GM23338 (cell line): ENCODE measurements around the gene CCR5. TPM values are rescaled to one million over a fixed set of nuclear protein-coding genes. Genes with fewer than 3 reads are reported as not detected.

Source experiments
- ATAC-seq: fragments of 200-7000 bp; cut with Tn5 transposase; 3 replicates; pipeline ENCODE4 v1.9.1; 2020
- DNase-seq: peaks from one replicate; pipeline ENCODE4 v3.0.0-alpha.2; 2015; ENCODE audit warnings: low spot score
- H2AFZ ChIP-seq: fragments of 200-600 bp; sonication (generic); 2 replicates; pipeline ENCODE4 v1.8.0; 2016; ENCODE audit warnings: antibody characterized with exemption, mild to moderate bottlenecking, moderate library complexity
- H3F3A ChIP-seq: fragments of 200-600 bp; sonication (generic); replicated peaks from 2 replicates; pipeline ENCODE4 v1.8.0; 2017; ENCODE audit warnings: antibody characterized with exemption, mixed run types, low read depth
- H3K27ac ChIP-seq: fragments of 200-600 bp; sonication (generic); 2 replicates; pipeline ENCODE4 v1.6.1; 2016; ENCODE audit warnings: low read depth
- H3K27me3 ChIP-seq: fragments of 200-600 bp; sonication (generic); 2 replicates; pipeline ENCODE4 v1.8.0; 2016; ENCODE audit warnings: mild to moderate bottlenecking, mixed run types, moderate library complexity; ENCODE audit not compliant: insufficient read depth
- H3K36me3 ChIP-seq: fragments of 200-600 bp; sonication (generic); 2 replicates; pipeline ENCODE4 v1.8.0; 2016; ENCODE audit warnings: mild to moderate bottlenecking; ENCODE audit not compliant: insufficient read depth
- H3K4me1 ChIP-seq: fragments of 200-600 bp; sonication (generic); 2 replicates; pipeline ENCODE4 v1.8.0; 2016; ENCODE audit warnings: mild to moderate bottlenecking, moderate library complexity; ENCODE audit not compliant: insufficient read depth
- H3K4me2 ChIP-seq: fragments of 200-600 bp; sonication (generic); 2 replicates; pipeline ENCODE4 v1.7.1; 2017; ENCODE audit warnings: mixed run types
- H3K4me3 ChIP-seq: fragments of 200-600 bp; sonication (generic); 2 replicates; pipeline ENCODE4 v1.6.1; 2016; ENCODE audit warnings: mixed run types
- H3K79me2 ChIP-seq: fragments of 200-600 bp; sonication (generic); replicated peaks from 2 replicates; pipeline ENCODE4 v1.8.0; 2017; ENCODE audit warnings: mild to moderate bottlenecking; ENCODE audit not compliant: insufficient read depth
- H3K9me2 ChIP-seq: fragments of 200-600 bp; sonication (generic); 2 replicates; pipeline ENCODE4 v1.8.0; 2017; ENCODE audit not compliant: insufficient read depth
- H4K20me1 ChIP-seq: fragments of 200-600 bp; sonication (generic); replicated peaks from 2 replicates; pipeline ENCODE4 v1.8.0; 2017; ENCODE audit warnings: mild to moderate bottlenecking; ENCODE audit not compliant: insufficient read depth
- H3K27ac Mint-ChIP-seq: 2 replicates; pipeline ENCODE4 v1.8.0; 2020; ENCODE audit warnings: inconsistent platforms, mild to moderate bottlenecking, moderate library complexity, mixed read lengths
- H3K27me3 Mint-ChIP-seq: 3 replicates; pipeline ENCODE4 v1.8.0; 2022; ENCODE audit warnings: low read depth, mild to moderate bottlenecking, moderate library complexity, mixed read lengths, inconsistent platforms; ENCODE audit not compliant: insufficient read depth, poor library complexity
- H3K36me3 Mint-ChIP-seq: 3 replicates; pipeline ENCODE4 v1.8.0; 2021; ENCODE audit warnings: low read depth, mild to moderate bottlenecking, inconsistent platforms, moderate library complexity, mixed read lengths
- H3K4me1 Mint-ChIP-seq: 3 replicates; pipeline ENCODE4 v1.8.0; 2020; ENCODE audit warnings: mild to moderate bottlenecking, inconsistent platforms, mixed read lengths
- H3K4me3 Mint-ChIP-seq: 3 replicates; pipeline ENCODE4 v1.8.0; 2021; ENCODE audit warnings: moderate library complexity, mild to moderate bottlenecking, inconsistent platforms, mixed read lengths
- H3K9me3 Mint-ChIP-seq: 3 replicates; pipeline ENCODE4 v1.8.0; 2020; ENCODE audit warnings: moderate library complexity, mild to moderate bottlenecking, inconsistent platforms, mixed read lengths
- CREB1 ChIP-seq: fragments of 250-450 bp; sonication (Bioruptor Pico); IDR thresholded peaks from 2 replicates; pipeline ENCODE4 v1.5.0; 2020; ENCODE audit warnings: low read depth, mild to moderate bottlenecking, moderate library complexity
- EZH2phosphoT487 ChIP-seq: fragments of 200-600 bp; sonication (generic); IDR thresholded peaks from one replicate; pipeline ENCODE4 v1.8.1; 2018; ENCODE audit warnings: antibody characterized with exemption; ENCODE audit not compliant: unreplicated experiment
- JUNB ChIP-seq: IDR thresholded peaks from one replicate; pipeline ENCODE4 v1.6.1; 2016; ENCODE audit warnings: antibody characterized with exemption; ENCODE audit not compliant: unreplicated experiment
- NANOG ChIP-seq: IDR thresholded peaks from 2 replicates; pipeline ENCODE4 v1.6.1; 2016; ENCODE audit warnings: antibody characterized with exemption, borderline replicate concordance
- POLR2AphosphoS5 ChIP-seq: IDR thresholded peaks from 2 replicates; pipeline ENCODE4 v1.6.1; 2016; ENCODE audit warnings: antibody characterized with exemption, low read depth
- STAT1 ChIP-seq: IDR thresholded peaks from one replicate; pipeline ENCODE4 v1.6.1; 2016; ENCODE audit warnings: antibody characterized with exemption; ENCODE audit not compliant: unreplicated experiment
- ZNF114 ChIP-seq: fragments of 250-450 bp; sonication (Bioruptor Pico); IDR thresholded peaks from 2 replicates; pipeline ENCODE4 v1.5.0; 2020; ENCODE audit warnings: mild to moderate bottlenecking, moderate library complexity
- ZNF331 ChIP-seq: fragments of 250-450 bp; sonication (Bioruptor Pico); IDR thresholded peaks from 2 replicates; pipeline ENCODE4 v1.5.0; 2020; ENCODE audit warnings: low read depth, mild to moderate bottlenecking, moderate library complexity
- polyA plus RNA-seq: library from polyadenylated mRNA; unstranded; fragments of >200 nt; fragmentation: Nextera tagmentation; extraction: Ambion mirVana; gene quantifications from 2 replicates; pipeline ENCODE4 v1.2.1, GENCODE V29; 2016
- total RNA-seq: library from RNA; depleted of rRNA; stranded (reverse); fragments of >200 nt; shearing (Covaris generic); gene quantifications from 2 replicates; pipeline ENCODE4 v1.2.3, GENCODE V29; 2014
- TF ChIP-seq, protein P1 (sequence below): IDR thresholded peaks from one replicate; pipeline ENCODE4 v1.6.1; 2018; ENCODE audit warnings: antibody characterized with exemption; ENCODE audit not compliant: unreplicated experiment
- TF ChIP-seq, protein P2 (sequence below): fragments of 250-450 bp; sonication (Bioruptor Pico); IDR thresholded peaks from 2 replicates; pipeline ENCODE4 v1.5.0; 2020; ENCODE audit warnings: mild to moderate bottlenecking, moderate library complexity
- TF ChIP-seq, protein P3 (sequence below), 2 experiments: fragments of 200-600 bp in 1 of 2; sonication (generic) in 1 of 2; conservative IDR thresholded peaks; 2 replicates each; pipeline versions ENCODE4 v1.5.1 to v1.6.1; 2016 to 2017; ENCODE audit warnings: antibody characterized with exemption in 2 of 2, low read depth in 2 of 2, mild to moderate bottlenecking in 2 of 2, moderate library complexity in 1 of 2
- TF ChIP-seq, protein P4 (sequence below): IDR thresholded peaks from 2 replicates; pipeline ENCODE4 v1.6.1; 2016; ENCODE audit warnings: antibody characterized with exemption

CCR5 gene
- total and polyA plus RNA-seq, 2 experiments from 2014 or later: not detected

DNA sequence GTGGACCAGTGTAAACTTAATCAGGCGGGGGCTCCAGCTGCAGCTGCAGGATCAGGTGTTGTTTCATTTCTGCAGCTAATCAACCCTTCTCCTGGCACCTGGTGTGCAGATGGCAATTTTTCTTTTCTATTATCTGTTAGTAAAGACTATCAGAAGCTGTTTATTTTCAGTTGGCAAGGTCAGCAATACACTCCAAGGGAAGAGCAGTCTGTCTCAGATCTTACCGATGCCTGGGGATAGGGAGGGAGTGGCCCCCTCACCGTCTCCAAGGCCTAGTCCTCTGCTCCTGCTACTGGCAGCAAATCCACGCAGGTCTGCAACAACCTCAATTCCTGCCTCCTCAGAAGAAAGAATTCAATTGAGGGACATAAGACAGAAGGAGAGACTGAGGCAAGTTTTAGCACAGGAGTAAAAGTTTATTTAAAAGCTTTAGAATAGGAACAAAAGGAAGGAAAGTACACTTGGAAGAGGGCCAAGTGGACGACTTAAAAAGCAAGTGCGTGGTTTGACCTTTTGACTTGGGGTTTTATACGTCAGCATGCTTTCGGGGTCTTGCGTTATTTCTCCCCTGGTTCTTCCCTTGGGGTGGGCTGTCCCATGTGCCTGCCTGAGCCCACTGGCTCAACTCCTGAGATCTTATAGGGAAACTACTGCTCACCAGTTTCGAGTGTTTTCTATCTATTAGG is 45.5 kb downstream of the CCR5 start (continued):
- TF ChIP-seq, protein P1, sequence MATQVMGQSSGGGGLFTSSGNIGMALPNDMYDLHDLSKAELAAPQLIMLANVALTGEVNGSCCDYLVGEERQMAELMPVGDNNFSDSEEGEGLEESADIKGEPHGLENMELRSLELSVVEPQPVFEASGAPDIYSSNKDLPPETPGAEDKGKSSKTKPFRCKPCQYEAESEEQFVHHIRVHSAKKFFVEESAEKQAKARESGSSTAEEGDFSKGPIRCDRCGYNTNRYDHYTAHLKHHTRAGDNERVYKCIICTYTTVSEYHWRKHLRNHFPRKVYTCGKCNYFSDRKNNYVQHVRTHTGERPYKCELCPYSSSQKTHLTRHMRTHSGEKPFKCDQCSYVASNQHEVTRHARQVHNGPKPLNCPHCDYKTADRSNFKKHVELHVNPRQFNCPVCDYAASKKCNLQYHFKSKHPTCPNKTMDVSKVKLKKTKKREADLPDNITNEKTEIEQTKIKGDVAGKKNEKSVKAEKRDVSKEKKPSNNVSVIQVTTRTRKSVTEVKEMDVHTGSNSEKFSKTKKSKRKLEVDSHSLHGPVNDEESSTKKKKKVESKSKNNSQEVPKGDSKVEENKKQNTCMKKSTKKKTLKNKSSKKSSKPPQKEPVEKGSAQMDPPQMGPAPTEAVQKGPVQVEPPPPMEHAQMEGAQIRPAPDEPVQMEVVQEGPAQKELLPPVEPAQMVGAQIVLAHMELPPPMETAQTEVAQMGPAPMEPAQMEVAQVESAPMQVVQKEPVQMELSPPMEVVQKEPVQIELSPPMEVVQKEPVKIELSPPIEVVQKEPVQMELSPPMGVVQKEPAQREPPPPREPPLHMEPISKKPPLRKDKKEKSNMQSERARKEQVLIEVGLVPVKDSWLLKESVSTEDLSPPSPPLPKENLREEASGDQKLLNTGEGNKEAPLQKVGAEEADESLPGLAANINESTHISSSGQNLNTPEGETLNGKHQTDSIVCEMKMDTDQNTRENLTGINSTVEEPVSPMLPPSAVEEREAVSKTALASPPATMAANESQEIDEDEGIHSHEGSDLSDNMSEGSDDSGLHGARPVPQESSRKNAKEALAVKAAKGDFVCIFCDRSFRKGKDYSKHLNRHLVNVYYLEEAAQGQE: no peak

DNA sequence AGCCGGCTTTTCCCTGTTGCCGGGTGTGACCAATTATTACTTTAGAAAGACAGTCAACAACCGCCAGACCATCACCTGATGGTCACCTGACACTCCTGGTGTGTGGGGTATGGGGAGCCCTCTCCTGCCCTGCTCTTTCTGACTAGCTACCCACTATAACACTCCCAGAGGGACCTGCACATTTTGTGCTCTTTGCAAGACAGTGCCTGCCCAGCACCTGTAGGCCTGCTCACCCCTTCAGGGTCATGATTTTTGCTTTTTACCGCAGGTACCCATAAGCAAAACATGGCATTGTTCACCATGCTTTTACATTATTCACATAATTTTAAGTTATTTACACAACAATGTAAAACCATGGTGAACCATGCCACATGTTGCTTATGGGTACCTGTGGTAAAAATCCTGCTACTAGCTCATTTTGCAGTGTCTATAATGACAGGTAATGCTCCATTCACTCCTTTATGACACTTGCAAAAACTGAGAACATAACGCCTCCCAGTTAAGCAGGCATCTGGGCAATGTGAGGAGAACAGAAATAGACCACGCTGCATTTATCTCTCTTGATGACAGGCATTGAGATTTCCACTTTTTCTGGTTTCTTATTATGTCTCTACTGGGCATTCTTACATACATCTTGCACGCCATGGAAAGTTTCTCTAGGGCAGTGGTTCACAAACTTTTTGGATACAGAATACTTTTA is 46.2 kb downstream of the CCR5 start:
- no peak for ATAC-seq
- Mint-ChIP-seq H3K4me3 (no peak overlapping the region), H3K36me3 (no peaks in the 10 kb centered on the region), H3K9me3 (no peaks in the 10 kb centered on the region), H3K27me3 (no peaks in the 10 kb centered on the region), H3K27ac (no peak overlapping the region), H3K4me1 (peaks cover 17% of the 10 kb centered on the region; the same call in 2 of the 3 replicates)
- no peaks in the 10 kb centered on the region for H3K79me2 ChIP-seq
- no peaks in the 10 kb centered on the region for H3K27me3 ChIP-seq
- H3K4me3 ChIP-seq: no peak overlapping the region
- H3K27ac ChIP-seq: no peak overlapping the region
- DNase-seq: no peak
- H3K9me2 ChIP-seq: no peaks in the 10 kb centered on the region
- H3K4me2 ChIP-seq: no peak overlapping the region
- no peaks in the 10 kb centered on the region for H3K4me1 ChIP-seq
- no peak overlapping the region; the same call in 1 of the 2 replicates for H2AFZ ChIP-seq
- no peaks in the 10 kb centered on the region for H3F3A ChIP-seq
- H3K36me3 ChIP-seq: no peaks in the 10 kb centered on the region
- no peaks in the 10 kb centered on the region for H4K20me1 ChIP-seq
- TF ChIP-seq POLR2AphosphoS5: no peak
- TF ChIP-seq, protein P2, sequence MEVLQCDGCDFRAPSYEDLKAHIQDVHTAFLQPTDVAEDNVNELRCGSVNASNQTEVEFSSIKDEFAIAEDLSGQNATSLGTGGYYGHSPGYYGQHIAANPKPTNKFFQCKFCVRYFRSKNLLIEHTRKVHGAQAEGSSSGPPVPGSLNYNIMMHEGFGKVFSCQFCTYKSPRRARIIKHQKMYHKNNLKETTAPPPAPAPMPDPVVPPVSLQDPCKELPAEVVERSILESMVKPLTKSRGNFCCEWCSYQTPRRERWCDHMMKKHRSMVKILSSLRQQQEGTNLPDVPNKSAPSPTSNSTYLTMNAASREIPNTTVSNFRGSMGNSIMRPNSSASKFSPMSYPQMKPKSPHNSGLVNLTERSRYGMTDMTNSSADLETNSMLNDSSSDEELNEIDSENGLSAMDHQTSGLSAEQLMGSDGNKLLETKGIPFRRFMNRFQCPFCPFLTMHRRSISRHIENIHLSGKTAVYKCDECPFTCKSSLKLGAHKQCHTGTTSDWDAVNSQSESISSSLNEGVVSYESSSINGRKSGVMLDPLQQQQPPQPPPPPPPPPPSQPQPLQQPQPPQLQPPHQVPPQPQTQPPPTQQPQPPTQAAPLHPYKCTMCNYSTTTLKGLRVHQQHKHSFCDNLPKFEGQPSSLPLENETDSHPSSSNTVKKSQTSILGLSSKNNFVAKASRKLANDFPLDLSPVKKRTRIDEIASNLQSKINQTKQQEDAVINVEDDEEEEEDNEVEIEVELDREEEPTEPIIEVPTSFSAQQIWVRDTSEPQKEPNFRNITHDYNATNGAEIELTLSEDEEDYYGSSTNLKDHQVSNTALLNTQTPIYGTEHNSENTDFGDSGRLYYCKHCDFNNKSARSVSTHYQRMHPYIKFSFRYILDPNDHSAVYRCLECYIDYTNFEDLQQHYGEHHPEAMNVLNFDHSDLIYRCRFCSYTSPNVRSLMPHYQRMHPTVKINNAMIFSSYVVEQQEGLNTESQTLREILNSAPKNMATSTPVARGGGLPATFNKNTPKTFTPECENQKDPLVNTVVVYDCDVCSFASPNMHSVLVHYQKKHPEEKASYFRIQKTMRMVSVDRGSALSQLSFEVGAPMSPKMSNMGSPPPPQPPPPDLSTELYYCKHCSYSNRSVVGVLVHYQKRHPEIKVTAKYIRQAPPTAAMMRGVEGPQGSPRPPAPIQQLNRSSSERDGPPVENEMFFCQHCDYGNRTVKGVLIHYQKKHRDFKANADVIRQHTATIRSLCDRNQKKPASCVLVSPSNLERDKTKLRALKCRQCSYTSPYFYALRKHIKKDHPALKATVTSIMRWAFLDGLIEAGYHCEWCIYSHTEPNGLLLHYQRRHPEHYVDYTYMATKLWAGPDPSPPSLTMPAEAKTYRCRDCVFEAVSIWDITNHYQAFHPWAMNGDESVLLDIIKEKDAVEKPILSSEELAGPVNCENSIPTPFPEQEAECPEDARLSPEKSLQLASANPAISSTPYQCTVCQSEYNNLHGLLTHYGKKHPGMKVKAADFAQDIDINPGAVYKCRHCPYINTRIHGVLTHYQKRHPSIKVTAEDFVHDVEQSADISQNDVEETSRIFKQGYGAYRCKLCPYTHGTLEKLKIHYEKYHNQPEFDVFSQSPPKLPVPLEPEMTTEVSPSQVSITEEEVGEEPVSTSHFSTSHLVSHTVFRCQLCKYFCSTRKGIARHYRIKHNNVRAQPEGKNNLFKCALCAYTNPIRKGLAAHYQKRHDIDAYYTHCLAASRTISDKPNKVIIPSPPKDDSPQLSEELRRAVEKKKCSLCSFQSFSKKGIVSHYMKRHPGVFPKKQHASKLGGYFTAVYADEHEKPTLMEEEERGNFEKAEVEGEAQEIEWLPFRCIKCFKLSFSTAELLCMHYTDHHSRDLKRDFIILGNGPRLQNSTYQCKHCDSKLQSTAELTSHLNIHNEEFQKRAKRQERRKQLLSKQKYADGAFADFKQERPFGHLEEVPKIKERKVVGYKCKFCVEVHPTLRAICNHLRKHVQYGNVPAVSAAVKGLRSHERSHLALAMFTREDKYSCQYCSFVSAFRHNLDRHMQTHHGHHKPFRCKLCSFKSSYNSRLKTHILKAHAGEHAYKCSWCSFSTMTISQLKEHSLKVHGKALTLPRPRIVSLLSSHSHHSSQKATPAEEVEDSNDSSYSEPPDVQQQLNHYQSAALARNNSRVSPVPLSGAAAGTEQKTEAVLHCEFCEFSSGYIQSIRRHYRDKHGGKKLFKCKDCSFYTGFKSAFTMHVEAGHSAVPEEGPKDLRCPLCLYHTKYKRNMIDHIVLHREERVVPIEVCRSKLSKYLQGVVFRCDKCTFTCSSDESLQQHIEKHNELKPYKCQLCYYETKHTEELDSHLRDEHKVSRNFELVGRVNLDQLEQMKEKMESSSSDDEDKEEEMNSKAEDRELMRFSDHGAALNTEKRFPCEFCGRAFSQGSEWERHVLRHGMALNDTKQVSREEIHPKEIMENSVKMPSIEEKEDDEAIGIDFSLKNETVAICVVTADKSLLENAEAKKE (CRISPR knock-in tag): no peak
- no peak for TF ChIP-seq CREB1 (CRISPR knock-in tag)
- no peak for TF ChIP-seq NANOG
- no peak for TF ChIP-seq STAT1
- TF ChIP-seq, protein P3, sequence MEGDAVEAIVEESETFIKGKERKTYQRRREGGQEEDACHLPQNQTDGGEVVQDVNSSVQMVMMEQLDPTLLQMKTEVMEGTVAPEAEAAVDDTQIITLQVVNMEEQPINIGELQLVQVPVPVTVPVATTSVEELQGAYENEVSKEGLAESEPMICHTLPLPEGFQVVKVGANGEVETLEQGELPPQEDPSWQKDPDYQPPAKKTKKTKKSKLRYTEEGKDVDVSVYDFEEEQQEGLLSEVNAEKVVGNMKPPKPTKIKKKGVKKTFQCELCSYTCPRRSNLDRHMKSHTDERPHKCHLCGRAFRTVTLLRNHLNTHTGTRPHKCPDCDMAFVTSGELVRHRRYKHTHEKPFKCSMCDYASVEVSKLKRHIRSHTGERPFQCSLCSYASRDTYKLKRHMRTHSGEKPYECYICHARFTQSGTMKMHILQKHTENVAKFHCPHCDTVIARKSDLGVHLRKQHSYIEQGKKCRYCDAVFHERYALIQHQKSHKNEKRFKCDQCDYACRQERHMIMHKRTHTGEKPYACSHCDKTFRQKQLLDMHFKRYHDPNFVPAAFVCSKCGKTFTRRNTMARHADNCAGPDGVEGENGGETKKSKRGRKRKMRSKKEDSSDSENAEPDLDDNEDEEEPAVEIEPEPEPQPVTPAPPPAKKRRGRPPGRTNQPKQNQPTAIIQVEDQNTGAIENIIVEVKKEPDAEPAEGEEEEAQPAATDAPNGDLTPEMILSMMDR (conservative IDR thresholded peaks at IDR 0.05; ENCODE audit: low read depth in 2 of 2): no peak
- TF ChIP-seq, protein P4, sequence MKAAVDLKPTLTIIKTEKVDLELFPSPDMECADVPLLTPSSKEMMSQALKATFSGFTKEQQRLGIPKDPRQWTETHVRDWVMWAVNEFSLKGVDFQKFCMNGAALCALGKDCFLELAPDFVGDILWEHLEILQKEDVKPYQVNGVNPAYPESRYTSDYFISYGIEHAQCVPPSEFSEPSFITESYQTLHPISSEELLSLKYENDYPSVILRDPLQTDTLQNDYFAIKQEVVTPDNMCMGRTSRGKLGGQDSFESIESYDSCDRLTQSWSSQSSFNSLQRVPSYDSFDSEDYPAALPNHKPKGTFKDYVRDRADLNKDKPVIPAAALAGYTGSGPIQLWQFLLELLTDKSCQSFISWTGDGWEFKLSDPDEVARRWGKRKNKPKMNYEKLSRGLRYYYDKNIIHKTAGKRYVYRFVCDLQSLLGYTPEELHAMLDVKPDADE: no peak
- no peak for TF ChIP-seq JUNB
- no peak for TF ChIP-seq ZNF331 (CRISPR knock-in tag)
- TF ChIP-seq EZH2phosphoT487: no peak
- no peak for TF ChIP-seq ZNF114 (CRISPR knock-in tag)
